GM12873 (cell line): ENCODE measurements around the gene SLC44A3.

Experiments
- TF ChIP-seq, protein P1 (sequence below): IDR thresholded peaks from 2 replicates; pipeline ENCODE4 v1.5.1; 2012; ENCODE audit warnings: low read depth, mild to moderate bottlenecking, moderate library complexity, low read length, control low read depth; ENCODE audit not compliant: insufficient read depth; ENCODE audit errors: missing control alignments

SLC44A3 gene

DNA sequence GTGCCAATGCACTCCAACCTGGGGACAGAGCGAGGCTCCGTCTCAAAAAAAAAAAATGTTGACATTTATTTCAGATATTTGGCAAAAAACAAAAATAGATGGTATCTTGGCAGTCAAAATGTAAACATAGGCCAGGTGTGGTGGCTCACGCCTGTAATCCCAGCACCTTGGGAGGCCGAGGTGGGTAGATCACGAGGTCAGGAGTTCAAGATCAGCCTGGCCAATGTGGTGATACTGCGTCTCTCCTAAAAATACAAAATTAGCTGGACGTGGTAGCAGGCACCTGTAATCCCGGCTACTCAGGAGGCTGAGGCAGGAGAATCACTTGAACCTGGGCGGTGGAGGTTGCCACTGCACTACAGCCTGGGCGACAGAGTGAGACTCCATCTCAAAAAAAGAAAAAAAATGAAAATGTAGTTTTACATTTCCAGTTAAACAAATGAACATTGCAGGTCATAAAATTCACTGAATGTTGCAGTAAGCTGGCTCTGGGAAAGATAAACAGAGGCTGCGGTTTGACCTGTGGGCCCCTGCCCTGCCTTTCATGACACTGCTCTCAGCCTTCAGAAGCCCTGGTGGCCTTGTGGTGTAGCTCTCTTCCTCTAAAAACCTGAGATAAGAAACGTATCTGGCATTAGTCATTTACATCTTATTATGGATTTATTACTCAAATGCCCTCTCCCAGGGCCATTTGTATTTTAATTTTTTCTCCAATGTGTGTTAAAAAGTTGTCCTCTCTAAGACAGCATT, 12.2 kb upstream of the SLC44A3 start:
- TF ChIP-seq, protein P1, sequence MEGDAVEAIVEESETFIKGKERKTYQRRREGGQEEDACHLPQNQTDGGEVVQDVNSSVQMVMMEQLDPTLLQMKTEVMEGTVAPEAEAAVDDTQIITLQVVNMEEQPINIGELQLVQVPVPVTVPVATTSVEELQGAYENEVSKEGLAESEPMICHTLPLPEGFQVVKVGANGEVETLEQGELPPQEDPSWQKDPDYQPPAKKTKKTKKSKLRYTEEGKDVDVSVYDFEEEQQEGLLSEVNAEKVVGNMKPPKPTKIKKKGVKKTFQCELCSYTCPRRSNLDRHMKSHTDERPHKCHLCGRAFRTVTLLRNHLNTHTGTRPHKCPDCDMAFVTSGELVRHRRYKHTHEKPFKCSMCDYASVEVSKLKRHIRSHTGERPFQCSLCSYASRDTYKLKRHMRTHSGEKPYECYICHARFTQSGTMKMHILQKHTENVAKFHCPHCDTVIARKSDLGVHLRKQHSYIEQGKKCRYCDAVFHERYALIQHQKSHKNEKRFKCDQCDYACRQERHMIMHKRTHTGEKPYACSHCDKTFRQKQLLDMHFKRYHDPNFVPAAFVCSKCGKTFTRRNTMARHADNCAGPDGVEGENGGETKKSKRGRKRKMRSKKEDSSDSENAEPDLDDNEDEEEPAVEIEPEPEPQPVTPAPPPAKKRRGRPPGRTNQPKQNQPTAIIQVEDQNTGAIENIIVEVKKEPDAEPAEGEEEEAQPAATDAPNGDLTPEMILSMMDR = no peak

DNA sequence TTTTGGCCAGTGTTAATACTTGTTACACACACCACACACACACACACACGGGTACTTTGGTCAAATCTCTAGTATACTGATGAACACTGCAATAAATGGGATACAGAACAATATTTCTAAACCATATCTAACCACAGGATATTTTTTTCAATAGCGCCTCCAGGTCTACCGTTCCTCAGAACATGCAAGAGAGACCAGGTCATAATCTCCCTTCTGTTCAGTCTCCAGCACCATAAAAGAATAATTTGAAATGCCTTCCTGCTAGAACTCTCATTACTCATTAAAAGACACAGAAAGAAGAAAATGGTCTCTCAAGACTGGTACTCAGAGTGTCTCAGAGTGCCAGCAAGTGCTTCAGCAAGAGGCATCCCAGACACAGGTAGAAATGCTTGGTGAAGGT, 11.5 kb upstream of the SLC44A3 start:
- TF ChIP-seq, protein P1 = no peak

DNA sequence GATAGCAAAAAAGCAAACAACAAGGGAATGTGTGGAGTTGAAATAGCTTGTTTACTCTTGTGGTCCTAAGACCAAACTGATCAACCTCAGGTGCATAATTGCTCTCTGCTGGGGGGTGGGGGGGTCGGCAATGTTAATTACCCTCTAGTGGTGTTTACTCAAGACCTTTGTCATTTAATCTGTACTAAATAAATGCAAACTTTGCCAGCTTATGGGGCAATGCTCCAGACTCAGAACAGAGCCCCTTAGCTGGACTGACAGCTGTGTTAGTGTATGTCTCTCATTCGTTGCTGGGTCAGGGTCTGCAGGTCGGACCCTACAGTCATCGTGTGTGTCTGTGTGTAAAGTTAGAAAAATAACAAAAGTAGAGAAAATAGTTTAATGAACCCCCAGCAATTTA, 7.2 kb upstream of the SLC44A3 start:
- TF ChIP-seq, protein P1 = no peak

DNA sequence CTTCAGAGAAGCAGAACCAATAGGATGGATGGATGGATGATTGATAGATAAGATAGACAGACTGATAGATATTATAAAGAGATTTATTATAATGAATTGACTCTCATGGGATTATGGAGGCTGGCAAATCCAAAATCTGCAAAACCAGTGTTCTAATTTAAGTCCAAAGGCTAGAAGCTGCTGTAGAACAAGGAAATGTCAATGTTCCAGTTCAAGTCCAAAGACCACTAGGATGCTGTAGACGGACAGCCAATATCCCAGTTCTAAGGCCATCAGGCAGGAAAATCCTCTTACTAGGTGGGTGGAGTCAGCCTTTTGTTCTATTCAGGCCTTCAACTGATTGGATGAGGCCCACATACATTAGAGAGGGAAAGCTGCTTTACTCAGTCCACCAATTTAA, 4.1 kb upstream of the SLC44A3 start:
- TF ChIP-seq, protein P1 = no peak

DNA sequence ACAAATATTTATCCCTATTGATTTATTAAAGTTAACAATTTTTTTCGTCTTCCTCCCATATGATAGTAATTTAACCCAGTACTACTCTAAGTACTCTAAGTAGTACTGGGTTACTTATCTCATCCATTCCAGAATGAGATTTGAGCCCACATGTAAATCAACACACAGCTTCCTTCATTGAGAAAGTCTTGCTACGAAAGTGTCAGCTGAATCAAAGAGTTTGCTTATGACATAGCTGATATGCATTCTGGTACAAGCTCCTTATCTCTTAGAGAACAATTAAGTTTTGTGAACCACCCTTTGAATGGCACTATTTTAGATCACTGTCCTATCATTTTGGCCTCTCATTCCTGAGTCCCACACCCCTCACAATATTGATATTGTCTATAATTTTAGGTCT, 2.4 kb upstream of the SLC44A3 start:
- TF ChIP-seq, protein P1 = no peak

DNA sequence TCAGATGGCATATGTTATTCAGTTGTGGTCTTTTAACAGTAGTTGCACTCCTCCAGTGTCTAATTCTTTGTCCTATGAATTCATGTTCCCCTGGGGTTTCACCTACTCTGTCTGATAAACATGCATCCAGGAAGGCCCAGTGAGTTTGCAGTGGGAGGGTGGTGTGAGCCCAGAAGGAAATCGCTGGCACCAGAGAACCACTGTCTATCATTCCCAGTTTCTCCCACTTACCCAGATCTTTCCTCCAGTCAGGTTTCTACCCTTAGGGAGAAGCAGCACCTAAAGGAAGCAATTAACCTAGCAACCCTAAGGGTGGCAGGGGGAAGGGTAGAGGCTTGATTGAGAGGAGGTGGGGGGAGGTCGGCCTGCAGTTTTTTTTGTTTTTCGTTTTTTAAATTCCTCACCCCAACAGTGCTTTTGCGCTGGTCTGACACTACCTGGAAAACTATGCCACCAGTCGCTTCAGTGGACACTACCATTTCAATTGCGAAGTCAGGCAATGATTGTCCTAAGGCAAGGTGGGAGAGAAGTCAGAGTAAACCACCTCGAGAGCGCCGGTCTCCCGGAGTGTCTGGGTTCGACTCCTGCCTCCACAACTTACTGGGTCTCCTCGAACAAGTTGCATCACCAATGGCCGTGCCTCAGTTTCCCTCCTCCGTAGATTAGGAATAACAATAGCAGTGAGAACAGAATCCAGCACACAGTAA, 766 bp upstream of the SLC44A3 start:
- TF ChIP-seq, protein P1 = no peak

DNA sequence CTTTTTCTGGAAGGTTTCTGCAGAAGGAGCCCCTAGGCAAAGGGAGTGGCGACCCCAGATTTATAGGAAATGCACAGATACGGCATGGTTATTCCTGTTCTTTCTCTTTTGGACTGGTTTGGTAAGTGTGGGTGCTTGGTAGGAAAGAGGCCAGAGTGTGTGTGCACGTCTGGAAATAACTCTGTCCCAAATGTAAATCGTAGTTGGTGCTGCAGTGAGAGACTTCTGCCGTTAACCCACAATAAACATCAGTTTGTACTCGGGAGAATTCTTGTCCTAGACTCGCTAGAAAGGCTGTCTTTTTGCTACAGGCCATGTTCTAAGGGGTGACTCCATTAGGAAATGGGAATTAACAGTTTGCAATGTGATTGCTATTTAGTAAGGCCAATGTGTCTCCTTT, 779 bp downstream of the SLC44A3 start:
- TF ChIP-seq, protein P1 = no peak
